Measurements from ENCODE around the gene SPECC1.

DNA sequence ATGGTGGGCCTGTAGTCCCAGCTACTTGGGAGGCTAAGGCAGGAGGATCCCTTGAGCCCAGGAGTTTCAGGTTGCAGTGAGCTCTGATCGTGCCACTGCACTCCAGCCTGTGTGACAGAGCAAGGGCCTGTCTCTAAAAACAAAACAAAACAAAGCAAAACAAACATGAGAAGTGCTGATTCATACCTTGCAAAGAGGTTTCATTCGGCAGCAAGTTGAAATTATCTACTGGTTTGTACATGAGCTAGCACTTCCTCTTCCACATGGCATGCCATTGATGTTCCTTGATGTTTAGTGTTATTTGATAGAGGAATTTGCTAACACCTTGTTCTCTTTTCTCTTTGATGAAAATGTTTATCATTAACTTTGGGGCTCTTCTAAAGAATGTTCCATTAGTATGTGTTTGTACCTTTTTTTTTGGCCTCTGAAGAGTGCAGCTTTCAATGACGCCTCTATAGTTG, 50.6 kb downstream of the SPECC1 start:
- TF ChIP-seq, protein P1, sequence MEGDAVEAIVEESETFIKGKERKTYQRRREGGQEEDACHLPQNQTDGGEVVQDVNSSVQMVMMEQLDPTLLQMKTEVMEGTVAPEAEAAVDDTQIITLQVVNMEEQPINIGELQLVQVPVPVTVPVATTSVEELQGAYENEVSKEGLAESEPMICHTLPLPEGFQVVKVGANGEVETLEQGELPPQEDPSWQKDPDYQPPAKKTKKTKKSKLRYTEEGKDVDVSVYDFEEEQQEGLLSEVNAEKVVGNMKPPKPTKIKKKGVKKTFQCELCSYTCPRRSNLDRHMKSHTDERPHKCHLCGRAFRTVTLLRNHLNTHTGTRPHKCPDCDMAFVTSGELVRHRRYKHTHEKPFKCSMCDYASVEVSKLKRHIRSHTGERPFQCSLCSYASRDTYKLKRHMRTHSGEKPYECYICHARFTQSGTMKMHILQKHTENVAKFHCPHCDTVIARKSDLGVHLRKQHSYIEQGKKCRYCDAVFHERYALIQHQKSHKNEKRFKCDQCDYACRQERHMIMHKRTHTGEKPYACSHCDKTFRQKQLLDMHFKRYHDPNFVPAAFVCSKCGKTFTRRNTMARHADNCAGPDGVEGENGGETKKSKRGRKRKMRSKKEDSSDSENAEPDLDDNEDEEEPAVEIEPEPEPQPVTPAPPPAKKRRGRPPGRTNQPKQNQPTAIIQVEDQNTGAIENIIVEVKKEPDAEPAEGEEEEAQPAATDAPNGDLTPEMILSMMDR (conservative IDR thresholded peaks at IDR 0.05; ENCODE audit: low read depth, low read length): no peak
- TF ChIP-seq CEBPB (IDR thresholded peaks at IDR 0.05; ENCODE audit: low read depth, low read length): no peak
- no peak for TF ChIP-seq POLR2A (IDR thresholded peaks at IDR 0.05; ENCODE audit: low read depth, low read length)
- TF ChIP-seq RAD21 (IDR thresholded peaks at IDR 0.05; ENCODE audit: low read length): no peak
- TF ChIP-seq, protein P2, sequence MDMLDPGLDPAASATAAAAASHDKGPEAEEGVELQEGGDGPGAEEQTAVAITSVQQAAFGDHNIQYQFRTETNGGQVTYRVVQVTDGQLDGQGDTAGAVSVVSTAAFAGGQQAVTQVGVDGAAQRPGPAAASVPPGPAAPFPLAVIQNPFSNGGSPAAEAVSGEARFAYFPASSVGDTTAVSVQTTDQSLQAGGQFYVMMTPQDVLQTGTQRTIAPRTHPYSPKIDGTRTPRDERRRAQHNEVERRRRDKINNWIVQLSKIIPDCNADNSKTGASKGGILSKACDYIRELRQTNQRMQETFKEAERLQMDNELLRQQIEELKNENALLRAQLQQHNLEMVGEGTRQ (IDR thresholded peaks at IDR 0.05; ENCODE audit: low read depth, low read length): no peak
- TF ChIP-seq, protein P3, sequence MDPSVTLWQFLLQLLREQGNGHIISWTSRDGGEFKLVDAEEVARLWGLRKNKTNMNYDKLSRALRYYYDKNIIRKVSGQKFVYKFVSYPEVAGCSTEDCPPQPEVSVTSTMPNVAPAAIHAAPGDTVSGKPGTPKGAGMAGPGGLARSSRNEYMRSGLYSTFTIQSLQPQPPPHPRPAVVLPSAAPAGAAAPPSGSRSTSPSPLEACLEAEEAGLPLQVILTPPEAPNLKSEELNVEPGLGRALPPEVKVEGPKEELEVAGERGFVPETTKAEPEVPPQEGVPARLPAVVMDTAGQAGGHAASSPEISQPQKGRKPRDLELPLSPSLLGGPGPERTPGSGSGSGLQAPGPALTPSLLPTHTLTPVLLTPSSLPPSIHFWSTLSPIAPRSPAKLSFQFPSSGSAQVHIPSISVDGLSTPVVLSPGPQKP (IDR thresholded peaks at IDR 0.05; ENCODE audit: borderline replicate concordance, low read depth, low read length): no peak
- no peak for TF ChIP-seq MXI1 (IDR thresholded peaks at IDR 0.05; ENCODE audit: borderline replicate concordance, low read depth, low read length)
- TF ChIP-seq BHLHE40 (IDR thresholded peaks at IDR 0.05; ENCODE audit: low read depth, low read length): no peak
- TF ChIP-seq NFE2L2 (IDR thresholded peaks at IDR 0.05; ENCODE audit: low read depth, low read length): peak; percentile 76
- TF ChIP-seq RCOR1 (IDR thresholded peaks at IDR 0.05; ENCODE audit: insufficient replicate concordance, low read length): no peak
- no peak for TF ChIP-seq SMC3 (IDR thresholded peaks at IDR 0.05; ENCODE audit: low read depth, low read length)
- no peak for TF ChIP-seq MAZ (IDR thresholded peaks at IDR 0.05; ENCODE audit: borderline replicate concordance, low read depth, low read length)
- no peak for TF ChIP-seq FOS (IDR thresholded peaks at IDR 0.05; ENCODE audit: low read depth, low read length)

Data from IMR-90 (cell line).